Erythroblast (primary cell): ENCODE data around the gene TRIM31.

Experiments
- GATA1 ChIP-seq: IDR thresholded peaks from 2 replicates; pipeline ENCODE4 v1.6.1; 2011; ENCODE audit warnings: low read depth, mild to moderate bottlenecking, control low read depth, low read length, moderate library complexity
- POLR2A ChIP-seq: IDR thresholded peaks from 2 replicates; pipeline ENCODE4 v1.6.1; 2011; ENCODE audit warnings: mild to moderate bottlenecking, low read length

- TF ChIP-seq POLR2A (no peak), GATA1 (no peak)
These were observed 32.9 kb upstream of the TRIM31 start for GRCh38 chr6:30145818-30146217.
